HG03280 (cell line): ENCODE measurements around the gene GRK2.

Experiments used
- ATAC-seq: cut with Tn5 transposase; IDR thresholded peaks from one replicate; pipeline ENCODE4 v1.9.1; 2021; ENCODE audit warnings: mild to moderate bottlenecking, moderate library complexity; ENCODE audit not compliant: unreplicated experiment

GRK2 gene

DNA sequence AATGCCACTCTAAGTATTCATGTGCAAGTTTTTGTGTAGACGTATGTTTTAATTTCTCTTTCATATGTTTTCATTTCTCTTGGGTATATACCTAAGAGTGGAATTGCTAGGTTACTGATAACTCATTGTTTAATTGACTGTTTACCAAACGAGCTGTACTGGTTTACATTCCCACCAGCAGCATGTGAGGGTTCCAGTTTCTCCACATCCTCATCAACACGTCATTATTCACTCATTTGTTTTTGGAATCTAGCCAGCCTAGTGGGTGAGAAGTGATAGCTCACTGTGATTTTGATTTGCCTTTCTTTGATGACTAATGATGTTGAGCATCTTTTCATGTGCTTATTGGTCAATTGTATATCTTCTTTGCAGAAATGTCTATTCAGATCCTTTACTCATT is 26.8 kb downstream of the GRK2 start:
- no peak for ATAC-seq

DNA sequence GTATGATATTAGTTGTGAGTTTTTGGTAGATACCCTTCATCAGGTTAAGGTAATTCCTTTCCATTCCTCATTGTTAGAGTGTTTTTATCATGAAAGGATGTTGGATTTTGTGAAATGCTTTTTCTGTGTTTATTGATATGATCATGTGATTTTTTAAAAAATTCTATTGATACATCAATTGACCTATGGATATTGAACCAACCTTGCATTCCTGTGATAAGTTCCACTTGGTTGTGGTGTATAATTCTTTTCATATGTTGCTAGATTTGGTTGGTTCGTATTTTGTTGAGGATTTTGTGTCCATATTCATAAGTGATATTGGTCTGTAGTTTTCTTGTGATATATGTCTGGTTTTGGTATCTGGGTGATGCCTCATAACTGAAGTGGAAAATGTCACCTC is 29.6 kb downstream of the GRK2 start:
- no peak for ATAC-seq

DNA sequence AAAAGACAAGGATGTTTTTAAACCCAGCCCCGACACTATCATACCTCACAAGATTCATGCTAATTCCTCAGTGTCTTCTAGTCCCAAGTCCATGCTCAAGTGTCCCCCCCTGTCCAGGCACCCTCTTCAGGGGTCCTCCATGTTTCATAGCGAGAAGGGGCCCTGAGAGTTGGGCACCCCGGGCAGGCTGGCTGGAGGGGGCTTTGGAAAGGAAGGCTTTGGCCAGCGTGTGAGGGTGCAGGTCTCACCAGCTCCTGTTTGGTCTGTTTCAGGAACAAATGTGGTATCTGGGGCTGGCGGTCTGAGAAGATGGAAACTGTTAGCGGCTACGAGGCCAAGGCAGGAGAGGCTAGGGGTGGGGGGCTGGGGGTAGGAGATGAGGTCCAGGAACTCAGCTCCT is 32.5 kb downstream of the GRK2 start:
- ATAC-seq: no peak

DNA sequence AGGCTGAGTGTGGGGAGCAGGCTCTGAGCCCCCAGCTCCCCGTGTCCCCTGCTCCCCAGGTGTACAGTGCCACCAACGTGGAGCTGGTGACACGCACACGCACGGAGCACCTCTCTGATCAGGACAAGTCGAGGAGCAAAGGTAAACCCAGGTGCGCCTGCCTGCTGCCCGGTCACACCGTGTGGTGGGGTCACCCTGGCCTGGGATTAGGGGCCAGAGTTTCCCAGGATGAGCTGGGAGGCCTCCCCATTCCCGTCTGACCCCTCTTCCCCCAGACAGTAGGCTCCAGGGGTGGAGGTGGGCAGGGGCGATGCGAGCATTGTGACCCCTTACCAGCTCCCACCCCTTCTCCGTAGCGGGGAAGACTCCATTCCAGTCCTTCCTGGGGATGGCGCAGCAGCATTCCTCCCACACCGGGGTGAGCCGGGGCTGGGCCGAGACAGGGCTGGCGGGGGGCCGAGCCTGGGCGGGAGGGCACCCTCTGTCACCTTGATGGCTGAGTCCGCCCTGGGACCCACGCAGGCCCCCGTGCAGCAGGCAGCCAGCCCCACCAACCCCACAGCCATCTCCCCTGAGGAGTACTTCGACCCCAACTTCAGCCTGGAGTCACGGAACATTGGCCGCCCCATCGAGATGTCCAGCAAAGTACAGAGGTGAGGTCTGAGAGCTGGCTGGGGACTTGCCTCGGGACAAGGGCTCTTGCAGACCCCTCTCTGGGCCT is 33.4 kb downstream of the GRK2 start:
- ATAC-seq: no peak

DNA sequence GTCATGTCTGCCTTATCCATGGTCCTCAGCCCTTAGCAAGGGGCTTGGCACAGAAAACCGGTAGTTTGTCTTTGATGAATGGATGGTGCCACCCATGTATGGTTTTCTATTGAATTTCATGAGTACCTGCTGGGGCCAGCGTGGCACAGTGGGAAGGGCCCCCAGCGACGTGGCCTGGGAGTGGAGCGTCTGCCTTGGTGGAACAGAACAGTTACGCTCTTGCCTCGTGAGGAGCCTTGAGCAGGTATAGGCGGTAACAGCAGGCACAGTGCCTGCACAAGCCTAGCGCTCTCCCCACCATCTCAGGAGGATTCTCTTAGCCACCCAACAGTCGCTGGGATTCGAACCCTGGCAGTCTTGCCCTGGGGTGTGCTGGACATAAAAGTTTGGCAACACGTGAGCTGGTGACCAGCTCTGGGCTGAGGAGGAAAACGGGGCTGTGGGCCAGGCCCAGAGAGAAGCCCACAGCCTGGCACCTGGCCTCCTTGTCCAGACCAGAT is 34.0 kb downstream of the GRK2 start:
- ATAC-seq: no peak

DNA sequence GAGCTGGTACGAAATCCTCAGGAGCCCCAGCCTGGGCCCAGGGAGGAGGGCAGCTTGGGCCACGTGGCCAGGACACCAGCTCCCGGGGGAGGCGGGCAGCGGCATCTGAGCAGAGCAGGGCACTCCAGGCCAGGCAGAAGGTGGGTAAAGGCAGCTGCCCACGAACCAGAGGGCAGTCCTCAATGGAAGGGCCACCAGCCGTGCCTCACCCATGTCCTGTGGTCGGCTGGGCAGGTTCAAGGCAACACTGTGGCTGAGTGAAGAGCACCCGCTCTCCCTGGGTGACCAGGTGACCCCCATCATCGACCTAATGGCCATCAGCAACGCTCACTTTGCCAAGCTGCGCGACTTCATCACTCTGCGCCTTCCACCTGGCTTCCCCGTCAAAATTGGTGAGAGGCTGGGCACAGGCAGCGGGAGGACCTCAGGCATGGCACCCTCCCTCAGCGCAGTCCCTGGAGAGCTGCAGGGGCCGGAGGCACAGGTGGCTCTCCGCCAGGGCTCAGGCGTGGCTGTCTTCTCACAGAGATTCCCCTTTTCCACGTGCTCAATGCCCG is 34.6 kb downstream of the GRK2 start:
- ATAC-seq: no peak

DNA sequence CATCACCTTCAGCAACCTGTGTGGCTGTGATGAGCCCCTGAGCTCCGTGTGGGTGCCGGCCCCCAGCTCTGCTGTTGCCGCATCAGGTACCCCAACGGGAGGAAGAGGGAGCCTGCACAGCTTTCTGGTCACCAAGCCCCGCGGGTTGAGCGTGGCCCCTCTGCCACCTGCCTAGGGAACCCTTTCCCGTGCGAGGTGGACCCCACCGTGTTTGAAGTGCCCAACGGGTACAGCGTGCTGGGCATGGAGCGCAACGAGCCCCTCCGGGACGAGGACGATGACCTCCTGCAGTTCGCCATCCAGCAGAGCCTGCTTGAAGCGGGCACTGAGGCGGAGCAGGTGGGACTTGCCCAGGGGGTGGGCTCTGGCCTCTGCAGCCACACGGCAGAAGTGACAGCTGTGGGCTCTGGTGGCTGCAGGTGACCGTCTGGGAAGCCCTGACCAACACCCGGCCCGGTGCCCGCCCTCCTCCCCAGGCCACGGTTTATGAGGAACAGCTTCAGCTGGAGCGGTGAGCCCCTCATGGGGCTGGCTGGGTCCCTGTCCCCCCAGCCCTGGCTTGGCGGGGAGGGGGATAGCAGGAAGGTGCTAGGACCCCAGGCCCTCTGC is 35.1 kb downstream of the GRK2 start:
- ATAC-seq: no peak

DNA sequence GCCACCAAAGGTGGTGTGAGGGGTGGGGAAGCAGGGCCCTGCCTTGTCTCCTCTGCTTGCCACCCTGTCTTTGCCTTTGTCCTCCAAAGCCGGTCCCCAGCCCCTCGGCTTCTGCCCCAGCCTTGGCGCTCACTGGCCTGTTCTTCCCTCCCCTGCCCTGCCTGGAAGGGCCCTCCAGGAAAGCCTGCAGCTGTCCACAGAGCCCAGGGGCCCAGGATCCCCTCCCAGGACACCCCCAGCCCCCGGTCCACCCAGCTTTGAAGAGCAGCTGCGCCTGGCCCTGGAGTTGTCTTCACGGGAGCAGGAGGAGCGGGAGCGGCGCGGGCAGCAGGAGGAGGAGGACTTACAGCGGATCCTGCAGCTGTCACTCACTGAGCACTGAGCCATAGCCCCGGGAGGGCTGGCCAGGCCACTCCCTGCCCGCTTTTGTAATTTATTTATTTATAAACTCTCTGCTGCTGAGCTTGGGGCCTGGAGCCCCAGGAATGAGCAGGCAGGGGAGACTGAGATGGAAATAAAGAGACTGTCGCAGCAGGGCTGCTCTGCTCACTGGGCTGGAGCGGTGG is 35.8 kb downstream of the GRK2 start:
- no peak for ATAC-seq

DNA sequence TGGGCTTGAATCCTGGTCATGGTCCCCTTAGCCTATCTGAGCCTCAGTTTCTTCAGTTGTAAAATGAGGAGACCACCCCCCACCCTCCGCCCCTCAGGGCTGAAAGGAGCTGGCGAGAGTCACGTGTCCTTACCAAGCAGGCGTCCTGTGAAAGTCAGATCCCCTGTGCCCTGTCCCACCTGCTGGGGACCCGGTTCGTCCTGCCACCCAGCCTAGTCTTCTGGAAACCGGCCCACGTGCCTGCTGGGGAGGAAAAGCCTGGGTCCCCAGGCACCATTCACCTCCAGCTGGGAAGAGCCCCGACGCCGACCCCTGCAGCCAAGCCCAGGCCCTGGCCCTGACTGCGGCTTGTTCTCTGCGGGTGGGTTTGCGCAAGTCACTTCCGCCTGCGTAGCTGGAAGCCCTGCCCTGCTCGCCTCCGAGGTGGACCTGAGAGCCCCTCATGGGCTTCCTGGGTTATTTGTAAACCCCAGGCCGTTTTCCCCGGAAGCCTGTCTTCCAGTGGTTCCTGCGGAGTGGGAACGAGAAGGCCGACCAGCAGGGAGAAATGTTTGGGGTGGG is 36.4 kb downstream of the GRK2 start:
- no peak for ATAC-seq

DNA sequence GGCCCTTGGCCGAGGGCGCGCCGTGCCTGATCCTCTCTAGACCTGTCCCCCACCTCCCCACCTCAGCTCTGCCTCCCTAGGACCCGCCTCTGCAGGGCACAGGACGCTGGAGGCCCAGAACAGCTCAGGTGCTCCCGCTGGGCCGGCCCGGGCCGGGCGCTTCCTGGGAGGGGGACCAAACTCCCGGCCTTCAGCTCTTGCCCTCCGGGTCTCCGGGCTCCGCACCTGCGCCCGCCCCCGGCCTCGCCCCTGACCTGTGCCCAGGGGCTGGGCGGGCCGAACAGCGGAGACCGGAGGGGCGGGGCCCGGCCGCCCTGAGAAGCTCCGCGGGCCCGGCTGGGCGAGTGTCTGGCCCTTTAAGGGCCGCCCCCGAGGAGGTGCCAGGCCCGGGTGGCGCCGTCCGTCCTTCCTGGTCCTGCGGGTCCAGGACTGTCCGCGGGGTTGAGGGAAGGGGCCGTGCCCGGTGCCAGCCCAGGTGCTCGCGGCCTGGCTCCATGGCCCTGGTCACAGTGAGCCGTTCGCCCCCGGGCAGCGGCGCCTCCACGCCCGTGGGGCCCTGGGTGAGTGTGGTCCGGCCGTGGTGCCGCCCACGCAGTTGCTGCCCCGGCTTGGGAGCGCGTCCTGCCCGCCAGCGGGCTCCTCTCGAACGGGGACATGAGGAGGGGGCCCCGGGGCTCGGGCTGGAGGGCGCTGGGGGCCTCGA is 37.0 kb downstream of the GRK2 start, which contains the start of gene SSH3:
Gene SSH3, plus strand, starts transcription at position 399 of the 703 bp plus-strand sequence. Its CDS starts 96 bp downstream, at position 495.
- no peak for ATAC-seq

DNA sequence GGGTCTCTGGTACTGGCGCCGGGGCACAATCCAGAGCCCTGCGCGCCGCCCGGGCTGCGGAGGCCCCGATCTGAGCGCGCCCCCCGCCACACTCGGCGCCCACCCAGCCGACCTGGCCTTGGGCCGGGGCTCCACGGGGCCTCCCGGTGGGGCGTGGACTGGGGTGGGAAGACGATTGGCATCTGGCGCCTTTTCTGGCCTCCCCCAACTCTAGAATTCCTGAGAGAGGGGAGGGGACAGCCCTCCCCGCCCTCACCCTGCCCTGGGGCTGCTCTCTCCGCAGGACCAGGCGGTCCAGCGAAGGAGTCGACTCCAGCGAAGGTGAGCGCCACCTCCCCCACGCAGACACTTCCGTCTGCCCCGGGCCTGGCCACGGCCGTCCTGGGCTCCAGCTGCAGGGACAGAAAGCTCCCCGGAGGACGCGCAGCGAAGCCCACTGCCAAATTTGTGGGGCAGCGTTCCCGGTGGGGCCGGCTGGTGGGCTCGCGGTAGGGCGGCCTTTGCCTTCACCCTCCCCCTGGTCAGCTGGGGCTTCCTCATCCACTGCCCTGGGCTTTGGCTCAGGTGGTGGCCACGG is 37.6 kb downstream of the GRK2 start:
- no peak for ATAC-seq

DNA sequence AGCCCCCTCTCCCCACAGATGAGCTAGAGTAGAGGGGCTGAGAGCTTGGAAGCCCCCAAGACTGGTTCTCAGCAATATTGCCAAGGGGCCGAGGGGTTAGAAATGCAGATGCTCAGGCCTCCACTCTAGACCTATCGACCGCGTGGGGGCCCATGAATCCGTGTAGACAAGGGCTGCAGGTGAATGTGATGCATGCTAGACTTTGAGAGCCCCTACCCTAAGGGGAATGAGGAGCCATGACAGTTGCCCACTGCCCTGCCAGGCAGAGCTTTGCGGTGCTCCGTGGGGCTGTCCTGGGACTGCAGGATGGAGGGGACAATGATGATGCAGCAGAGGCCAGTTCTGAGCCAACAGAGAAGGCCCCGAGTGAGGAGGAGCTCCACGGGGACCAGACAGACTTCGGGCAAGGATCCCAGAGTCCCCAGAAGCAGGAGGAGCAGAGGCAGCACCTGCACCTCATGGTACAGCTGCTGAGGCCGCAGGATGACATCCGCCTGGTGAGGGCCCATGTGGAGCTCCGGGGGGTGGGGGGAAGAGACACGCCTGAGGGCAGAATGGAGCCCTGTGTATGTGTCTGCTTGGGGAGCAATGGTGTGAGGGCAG is 38.3 kb downstream of the GRK2 start:
- ATAC-seq: no peak

DNA sequence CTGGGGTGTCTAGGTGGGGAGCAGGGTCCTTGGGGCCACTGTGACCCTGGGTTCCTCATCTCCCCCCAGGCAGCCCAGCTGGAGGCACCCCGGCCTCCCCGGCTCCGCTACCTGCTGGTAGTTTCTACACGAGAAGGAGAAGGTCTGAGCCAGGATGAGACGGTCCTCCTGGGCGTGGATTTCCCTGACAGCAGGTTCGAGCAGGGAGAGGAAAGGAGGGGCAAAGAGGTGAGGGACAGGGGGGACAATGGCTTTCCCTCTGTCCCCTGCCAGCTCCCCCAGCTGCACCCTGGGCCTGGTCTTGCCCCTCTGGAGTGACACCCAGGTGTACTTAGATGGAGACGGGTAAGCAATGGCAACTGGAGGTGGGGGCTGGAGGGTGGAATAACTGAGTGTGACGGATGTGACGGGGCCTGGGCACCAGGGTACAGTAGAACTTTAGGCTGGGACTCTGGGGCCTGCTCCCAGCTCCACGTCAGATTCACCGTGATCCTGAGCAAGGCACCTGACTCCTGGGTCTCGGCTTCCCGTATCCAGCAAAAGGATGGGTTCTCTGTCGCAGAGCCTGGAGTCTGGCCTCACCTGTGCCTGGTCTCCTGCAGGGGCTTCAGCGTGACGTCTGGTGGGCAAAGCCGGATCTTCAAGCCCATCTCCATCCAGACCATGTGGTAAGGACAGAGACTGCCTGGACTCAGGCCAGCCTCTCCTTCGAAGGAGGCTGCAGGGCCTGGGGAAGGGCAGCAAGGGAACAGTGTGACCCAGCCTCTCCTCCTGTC is 40.7 kb downstream of the GRK2 start:
- no peak for ATAC-seq

DNA sequence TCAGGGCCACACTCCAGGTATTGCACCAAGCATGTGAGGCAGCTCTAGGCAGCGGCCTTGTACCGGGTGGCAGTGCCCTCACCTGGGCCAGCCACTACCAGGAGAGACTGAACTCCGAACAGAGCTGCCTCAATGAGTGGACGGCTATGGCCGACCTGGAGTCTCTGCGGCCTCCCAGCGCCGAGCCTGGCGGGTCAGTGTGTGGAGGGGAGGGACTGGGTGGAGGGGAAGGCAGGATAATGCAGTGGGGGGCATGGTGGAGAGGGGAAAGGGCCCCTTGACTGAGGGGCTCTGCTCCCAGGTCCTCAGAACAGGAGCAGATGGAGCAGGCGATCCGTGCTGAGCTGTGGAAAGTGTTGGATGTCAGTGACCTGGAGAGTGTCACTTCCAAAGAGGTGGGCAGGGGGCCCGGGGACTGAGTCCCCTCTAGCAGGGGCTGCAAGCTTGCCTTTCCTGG is 41.3 kb downstream of the GRK2 start:
- no peak for ATAC-seq

DNA sequence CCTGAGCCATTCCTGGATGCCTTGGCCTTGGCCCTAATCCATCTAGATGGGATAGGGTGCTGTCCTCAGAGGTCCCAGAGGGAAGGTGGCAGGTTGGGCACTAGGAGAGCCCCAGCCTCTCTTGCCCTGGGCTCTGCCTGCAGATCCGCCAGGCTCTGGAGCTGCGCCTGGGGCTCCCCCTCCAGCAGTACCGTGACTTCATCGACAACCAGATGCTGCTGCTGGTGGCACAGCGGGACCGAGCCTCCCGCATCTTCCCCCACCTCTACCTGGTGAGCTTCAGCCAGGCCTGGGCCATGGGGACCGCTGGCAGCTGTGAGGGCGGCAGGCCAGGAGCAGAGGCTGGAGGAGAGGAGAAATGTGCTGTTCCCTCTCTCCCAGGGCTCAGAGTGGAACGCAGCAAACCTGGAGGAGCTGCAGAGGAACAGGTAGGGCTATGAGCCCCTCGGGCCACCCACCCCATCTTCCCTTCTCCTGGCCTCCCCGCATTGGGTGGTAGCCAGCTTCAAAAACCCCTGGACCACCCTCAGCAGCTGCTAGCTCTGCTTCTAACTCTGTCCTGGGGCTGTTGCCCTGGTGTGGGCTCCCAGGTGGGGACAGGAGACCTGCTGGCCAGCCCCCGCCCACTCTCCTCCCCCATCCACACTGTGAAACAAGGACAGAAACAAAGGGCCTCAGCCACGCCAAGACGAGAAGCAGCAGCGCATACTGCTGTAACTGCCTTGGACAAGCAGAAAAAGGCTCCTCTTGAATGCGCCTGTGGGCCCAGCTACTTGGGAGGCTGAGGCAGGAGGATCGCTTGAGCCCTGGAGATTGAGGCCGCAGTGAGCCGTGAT is 42.0 kb downstream of the GRK2 start:
- no peak for ATAC-seq

DNA sequence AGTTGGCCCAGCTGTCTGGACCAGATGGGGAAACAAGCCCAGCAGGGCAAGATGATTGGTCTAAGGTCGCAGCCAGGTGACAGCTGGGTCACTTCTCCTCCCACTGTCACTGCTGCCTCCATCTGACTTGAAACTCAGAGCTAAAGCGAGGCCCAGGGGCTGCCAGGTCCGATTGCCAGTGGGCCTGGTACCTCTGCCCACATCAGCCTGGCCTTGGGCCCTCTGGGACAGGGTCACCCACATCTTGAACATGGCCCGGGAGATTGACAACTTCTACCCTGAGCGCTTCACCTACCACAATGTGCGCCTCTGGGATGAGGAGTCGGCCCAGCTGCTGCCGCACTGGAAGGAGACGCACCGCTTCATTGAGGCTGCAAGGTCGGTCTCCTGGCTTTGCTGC is 42.9 kb downstream of the GRK2 start:
- no peak for ATAC-seq

DNA sequence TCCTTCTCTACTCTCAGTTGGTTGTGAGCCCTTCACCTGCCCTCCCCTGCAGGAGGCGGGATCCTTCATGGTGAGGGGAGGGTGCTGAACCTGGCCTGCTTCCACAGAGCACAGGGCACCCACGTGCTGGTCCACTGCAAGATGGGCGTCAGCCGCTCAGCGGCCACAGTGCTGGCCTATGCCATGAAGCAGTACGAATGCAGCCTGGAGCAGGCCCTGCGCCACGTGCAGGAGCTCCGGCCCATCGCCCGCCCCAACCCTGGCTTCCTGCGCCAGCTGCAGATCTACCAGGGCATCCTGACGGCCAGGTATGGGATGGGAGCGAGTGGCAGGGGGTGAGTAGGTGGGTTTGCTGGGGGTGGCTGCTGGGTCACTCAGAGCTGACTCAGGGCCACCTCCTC is 43.4 kb downstream of the GRK2 start:
- ATAC-seq: no peak

DNA sequence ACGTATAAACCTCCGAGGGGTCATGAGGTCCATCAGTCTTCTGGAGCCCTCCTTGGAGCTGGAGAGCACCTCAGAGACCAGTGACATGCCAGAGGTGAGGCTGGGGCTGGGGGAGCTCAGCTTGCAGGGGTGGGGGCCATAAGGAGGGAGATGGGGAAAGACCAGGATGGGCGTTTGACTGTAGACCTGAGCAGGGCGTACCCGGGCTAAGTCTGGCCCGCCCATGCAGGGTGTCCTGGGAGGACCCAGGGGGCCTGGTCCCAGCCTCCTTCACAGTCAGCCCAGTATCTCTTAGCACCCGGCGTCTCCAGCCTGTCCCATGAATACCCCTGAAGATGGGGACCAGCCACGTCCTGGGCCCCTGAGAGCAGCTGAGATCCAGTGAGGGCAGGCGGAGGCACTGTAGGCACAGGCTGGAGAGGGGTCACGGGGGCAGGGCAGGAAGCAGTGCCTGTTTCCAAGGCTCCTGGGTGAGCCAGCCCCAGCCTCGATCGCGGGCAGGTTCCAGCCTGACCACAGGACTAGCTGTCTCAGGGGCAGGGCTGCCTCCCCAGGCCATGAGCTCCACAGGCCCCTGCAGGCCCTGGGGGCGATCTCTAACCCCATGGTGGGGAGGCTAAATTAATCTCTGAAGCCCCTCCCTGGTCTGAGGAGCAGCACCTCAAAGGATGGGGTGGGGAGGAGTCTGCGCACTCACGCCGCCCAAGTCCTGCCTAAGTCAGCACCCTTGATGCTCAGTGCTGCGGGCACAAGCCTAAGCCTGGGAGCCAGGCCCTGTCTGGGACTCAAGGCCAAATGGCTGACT is 44.2 kb downstream of the GRK2 start:
- ATAC-seq: no peak
